Measurements from ENCODE around the gene PRKAG2. TPM values are rescaled to one million over a fixed set of nuclear protein-coding genes. Genes with fewer than 3 reads are reported as not detected.

Gene PRKAG2
- total RNA-seq, 1 donor from 2014 or later, result 130 TPM

GRCh38 chr7:151611878-151612277 lies 265.0 kb downstream of the PRKAG2 start:
- H3K27ac ChIP-seq (replicated peaks), result no peak overlapping the region
- H3K27me3 ChIP-seq (ENCODE audit: low read depth), result no peaks in the 10 kb centered on the region
- intact Hi-C loops (cut with micrococcal nuclease), result no loop called here
- no peak overlapping the region for H3K4me3 ChIP-seq
- H3K9me3 ChIP-seq (replicated peaks), result no peaks in the 10 kb centered on the region
- no peak for TF ChIP-seq CTCF (IDR thresholded peaks at IDR 0.05; ENCODE audit: borderline replicate concordance)
- H3K36me3 ChIP-seq, result peaks cover 4% of the 10 kb centered on the region
- peaks cover 42% of the 10 kb centered on the region for H3K4me1 ChIP-seq
- no peak for DNase-seq

GRCh38 chr7:151611041-151611440 lies 265.9 kb downstream of the PRKAG2 start:
- no peaks in the 10 kb centered on the region for H3K27me3 ChIP-seq (ENCODE audit: low read depth)
- H3K9me3 ChIP-seq (replicated peaks), result no peaks in the 10 kb centered on the region
- DNase-seq, result no peak
- peaks cover 34% of the 10 kb centered on the region for H3K4me1 ChIP-seq
- H3K36me3 ChIP-seq, result no peaks in the 10 kb centered on the region
- H3K27ac ChIP-seq (replicated peaks), result no peak overlapping the region
- H3K4me3 ChIP-seq, result no peak overlapping the region
- no peak for TF ChIP-seq CTCF (IDR thresholded peaks at IDR 0.05; ENCODE audit: borderline replicate concordance)
- intact Hi-C loops (cut with micrococcal nuclease), result no loop called here

GRCh38 chr7:151608031-151608551 lies 268.8 kb downstream of the PRKAG2 start:
- DNase-seq, result no peak
- no peak for TF ChIP-seq CTCF (IDR thresholded peaks at IDR 0.05; ENCODE audit: borderline replicate concordance)
- H3K9me3 ChIP-seq (replicated peaks), result no peaks in the 10 kb centered on the region
- peaks cover 30% of the 10 kb centered on the region for H3K4me1 ChIP-seq
- no peak overlapping the region for H3K27ac ChIP-seq (replicated peaks)
- no peak overlapping the region for H3K4me3 ChIP-seq
- H3K36me3 ChIP-seq, result peaks cover 14% of the 10 kb centered on the region
- no peaks in the 10 kb centered on the region for H3K27me3 ChIP-seq (ENCODE audit: low read depth)
- intact Hi-C loops (cut with micrococcal nuclease), result no loop called here

- H3K4me3 ChIP-seq, result no peak overlapping the region
- no peaks in the 10 kb centered on the region for H3K9me3 ChIP-seq (replicated peaks)
- no peak overlapping the region for H3K27ac ChIP-seq (replicated peaks)
- H3K36me3 ChIP-seq, result peaks cover 14% of the 10 kb centered on the region
- no peaks in the 10 kb centered on the region for H3K27me3 ChIP-seq (ENCODE audit: low read depth)
- DNase-seq, result no peak
- peaks cover 30% of the 10 kb centered on the region for H3K4me1 ChIP-seq
- no peak for TF ChIP-seq CTCF (IDR thresholded peaks at IDR 0.05; ENCODE audit: borderline replicate concordance)
- intact Hi-C loops (cut with micrococcal nuclease), result no loop called here
These were observed 269.4 kb downstream of the PRKAG2 start for GRCh38 chr7:151607464-151607867.

- Histone ChIP-seq H3K4me1 (peaks cover 37% of the 10 kb centered on the region), H3K9me3 (replicated peaks) (no peaks in the 10 kb centered on the region)
- intact Hi-C loops (cut with micrococcal nuclease), result no loop called here
These were observed 273.0 kb downstream of the PRKAG2 start for GRCh38 chr7:151603951-151604350.

More at GRCh38 chr7:151603951-151604350, 273.0 kb downstream of the PRKAG2 start:
- Histone ChIP-seq H3K27ac (replicated peaks) (no peak overlapping the region), H3K4me3 (no peak overlapping the region), H3K36me3 (peaks cover 14% of the 10 kb centered on the region), H3K27me3 (ENCODE audit: low read depth) (no peaks in the 10 kb centered on the region)
- no peak for TF ChIP-seq CTCF (IDR thresholded peaks at IDR 0.05; ENCODE audit: borderline replicate concordance)
- no peak for DNase-seq
